GM23248 (cell line): ENCODE data around the gene UNC13B.

Source experiments
- EZH2 ChIP-seq: fragments of 200-600 bp; sonication (generic); IDR thresholded peaks from 2 replicates; pipeline ENCODE4 v1.6.1; 2018; ENCODE audit warnings: antibody characterized with exemption, mild to moderate bottlenecking; ENCODE audit not compliant: insufficient read depth, poor library complexity, severe bottlenecking
- EZH2phosphoT487 ChIP-seq: fragments of 200-600 bp; sonication (generic); IDR thresholded peaks from 2 replicates; pipeline ENCODE4 v1.6.1; 2018; ENCODE audit warnings: antibody characterized with exemption, moderate library complexity, mild to moderate bottlenecking, low read depth; ENCODE audit not compliant: insufficient read depth

- TF ChIP-seq EZH2 (no peak), EZH2phosphoT487 (no peak)
Observed at GRCh38 chr9:35416098-35416427, 254.3 kb downstream of the UNC13B start.
